HepG2 (cell line): ENCODE measurements around the gene COA7.

Source experiments
- CTCF ChIP-seq: sonication (generic); formaldehyde crosslinking; IDR thresholded peaks from 2 replicates; pipeline ENCODE4 v1.5.0; 2020; ENCODE audit warnings: mild to moderate bottlenecking, missing genetic modification reagents, moderate library complexity
- EZH2 ChIP-seq: conservative IDR thresholded peaks from 2 replicates; pipeline ENCODE4 v1.6.1; 2012; ENCODE audit warnings: mild to moderate bottlenecking, low read depth, low read length, moderate library complexity
- FOSL2 ChIP-seq: sonication (generic); formaldehyde crosslinking; IDR thresholded peaks from 2 replicates; pipeline ENCODE4 v1.4.0; 2020; ENCODE audit warnings: missing genetic modification reagents
- POLR2AphosphoS5 ChIP-seq: IDR thresholded peaks from 2 replicates; pipeline ENCODE4 v1.6.1; 2012; ENCODE audit warnings: low read depth, low read length
- SIN3A ChIP-seq: IDR thresholded peaks from 2 replicates; pipeline ENCODE4 v1.6.1; 2011; ENCODE audit warnings: low read depth, mild to moderate bottlenecking, control low read depth, low read length, borderline replicate concordance
- ZNF574 ChIP-seq: sonication (generic); formaldehyde crosslinking; IDR thresholded peaks from 2 replicates; pipeline ENCODE4 v1.4.0; 2020; ENCODE audit warnings: missing genetic modification reagents
- ZNF784 ChIP-seq: sonication (generic); formaldehyde crosslinking; IDR thresholded peaks from 2 replicates; pipeline ENCODE4 v1.5.1; 2020; ENCODE audit warnings: missing genetic modification reagents, mild to moderate bottlenecking, borderline replicate concordance
- ZZZ3 ChIP-seq: sonication (generic); formaldehyde crosslinking; IDR thresholded peaks from 2 replicates; pipeline ENCODE4 v1.4.0; 2020; ENCODE audit warnings: missing genetic modification reagents, mild to moderate bottlenecking, borderline replicate concordance

GRCh38 chr1:52746189-52746588 is 48.0 kb upstream of the COA7 start:
- TF ChIP-seq FOSL2 (CRISPR knock-in tag), result no peak
- no peak for TF ChIP-seq ZNF784
- TF ChIP-seq EZH2, result no peak
- no peak for TF ChIP-seq POLR2AphosphoS5
- no peak for TF ChIP-seq ZZZ3 (CRISPR knock-in tag)
- no peak for TF ChIP-seq SIN3A
- TF ChIP-seq CTCF (CRISPR knock-in tag), result no peak
- no peak for TF ChIP-seq ZNF574 (CRISPR knock-in tag)
